PFSK-1 (cell line): ENCODE measurements around the gene ADGRA1.

ENCODE experiments used
- FOXP2 ChIP-seq: optimal IDR thresholded peaks from 2 replicates; pipeline ENCODE3; 2011; ENCODE audit warnings: borderline replicate concordance, control low read depth, inconsistent platforms; ENCODE audit not compliant: insufficient read depth; ENCODE audit errors: extremely low read length, extremely low read depth
- POLR2AphosphoS5 ChIP-seq: IDR thresholded peaks from 2 replicates; pipeline ENCODE4 v1.6.1; 2012; ENCODE audit warnings: low read depth, mild to moderate bottlenecking, control low read depth, low read length, moderate library complexity
- REST ChIP-seq, 2 experiments: IDR thresholded peaks; 2 replicates each; pipeline versions ENCODE4 v1.6.1 to v1.8.0; 2011 to 2012; ENCODE audit warnings: low read depth in 2 of 2, low read length in 2 of 2, control low read depth in 1 of 2, inconsistent platforms in 1 of 2, mild to moderate bottlenecking in 1 of 2, moderate library complexity in 1 of 2; ENCODE audit not compliant: insufficient read depth in 1 of 2
- SIN3A ChIP-seq: IDR thresholded peaks from 2 replicates; pipeline ENCODE4 v1.6.1; 2012; ENCODE audit warnings: mild to moderate bottlenecking, low read length, moderate library complexity, borderline replicate concordance; ENCODE audit not compliant: insufficient read depth
- TAF1 ChIP-seq: IDR thresholded peaks from 2 replicates; pipeline ENCODE4 v1.6.1; 2012; ENCODE audit warnings: low read length, control low read depth, borderline replicate concordance; ENCODE audit not compliant: insufficient read depth

GRCh38 chr10:133049639-133050038, 38.1 kb upstream of the ADGRA1 start:
- TF ChIP-seq TAF1 (no peak), POLR2AphosphoS5 (no peak), REST (IDR thresholded peaks at IDR 0.05; ENCODE audit: insufficient read depth in 1 of 2, low read depth in 2 of 2, low read length in 2 of 2) (no peak), SIN3A (no peak), FOXP2 (no peak)
